Raji (cell line): Measurements from ENCODE around the gene HMCN1.

Source experiments
- POLR2A ChIP-seq: IDR thresholded peaks from 2 replicates; pipeline ENCODE4 v1.6.1; 2011; ENCODE audit warnings: low read depth, low read length, control low read depth; ENCODE audit not compliant: insufficient read depth

The HMCN1 gene

DNA sequence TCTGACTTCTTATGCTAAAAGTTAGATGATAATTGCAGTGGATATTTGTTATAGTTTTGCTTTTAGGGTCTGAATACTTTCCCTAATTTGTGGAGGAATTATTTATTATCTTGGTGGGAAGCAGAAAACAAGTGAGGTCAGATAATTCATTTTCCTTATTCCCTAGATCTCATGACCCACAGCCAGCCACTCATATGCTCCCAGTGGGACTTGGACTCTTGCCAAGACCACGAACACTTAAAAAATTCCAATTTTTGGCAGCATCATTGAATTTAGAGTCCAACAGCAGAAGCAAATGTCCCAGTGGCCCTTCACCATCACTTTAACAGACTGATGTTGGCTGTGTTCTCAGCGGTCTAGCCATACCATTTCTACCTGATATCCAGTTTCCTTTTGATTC is 204.2 kb downstream of the HMCN1 start:
- no peak for TF ChIP-seq POLR2A

DNA sequence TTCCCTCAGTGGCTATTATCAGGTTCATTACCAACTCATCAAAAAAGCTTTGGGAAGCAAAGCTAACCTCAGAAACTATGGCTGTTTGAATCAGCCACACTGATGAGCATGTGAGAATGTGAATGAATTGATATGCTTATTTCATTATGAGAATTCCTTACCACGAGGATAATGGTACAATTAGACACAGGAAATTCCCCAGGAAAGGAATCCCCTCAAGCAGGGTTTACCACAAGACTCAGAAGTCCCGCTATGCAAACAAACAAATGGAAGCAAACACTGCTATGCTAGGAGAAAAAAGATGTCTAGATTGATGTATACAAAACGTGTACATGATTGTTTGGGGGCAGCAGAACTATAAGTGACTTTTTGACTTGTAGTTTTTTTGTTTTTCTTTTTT is 205.0 kb downstream of the HMCN1 start:
- TF ChIP-seq POLR2A = no peak

DNA sequence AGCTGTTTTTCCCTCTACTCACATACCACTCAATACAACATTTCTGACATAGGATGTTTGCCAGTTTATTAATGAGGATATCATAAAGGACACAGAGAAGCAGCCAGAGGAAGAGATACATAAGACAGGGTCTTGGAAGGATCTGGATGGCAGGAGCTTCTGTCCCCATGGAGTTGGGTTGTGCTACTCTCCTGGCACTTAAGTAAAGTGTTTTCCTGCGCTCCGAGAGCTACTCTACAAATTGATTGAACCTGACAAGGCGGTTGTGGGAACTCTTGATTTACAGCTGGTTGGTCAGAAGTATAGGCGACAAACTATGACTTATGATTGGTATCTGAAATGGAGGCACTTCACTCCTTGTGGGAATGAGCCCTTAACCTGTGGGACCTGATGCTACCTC is 208.8 kb downstream of the HMCN1 start:
- TF ChIP-seq POLR2A = no peak

DNA sequence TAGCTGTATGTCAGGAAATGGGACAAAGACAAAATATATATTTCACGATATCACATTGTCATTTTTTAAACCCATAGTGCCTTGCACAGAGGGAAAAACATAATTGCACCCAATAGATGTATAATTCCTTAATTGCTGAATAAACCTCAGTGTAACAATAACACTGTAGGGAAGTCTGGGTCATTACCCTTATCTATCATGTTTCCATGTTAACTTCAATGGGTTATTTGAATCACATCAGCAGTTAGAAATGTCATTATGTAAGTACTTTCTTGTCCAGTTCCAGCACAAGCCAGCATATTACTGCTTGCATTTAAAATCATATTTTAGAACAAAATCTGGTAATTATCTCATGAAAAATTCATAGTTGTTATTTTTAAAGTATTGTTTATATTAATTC is 222.7 kb downstream of the HMCN1 start:
- no peak for TF ChIP-seq POLR2A

DNA sequence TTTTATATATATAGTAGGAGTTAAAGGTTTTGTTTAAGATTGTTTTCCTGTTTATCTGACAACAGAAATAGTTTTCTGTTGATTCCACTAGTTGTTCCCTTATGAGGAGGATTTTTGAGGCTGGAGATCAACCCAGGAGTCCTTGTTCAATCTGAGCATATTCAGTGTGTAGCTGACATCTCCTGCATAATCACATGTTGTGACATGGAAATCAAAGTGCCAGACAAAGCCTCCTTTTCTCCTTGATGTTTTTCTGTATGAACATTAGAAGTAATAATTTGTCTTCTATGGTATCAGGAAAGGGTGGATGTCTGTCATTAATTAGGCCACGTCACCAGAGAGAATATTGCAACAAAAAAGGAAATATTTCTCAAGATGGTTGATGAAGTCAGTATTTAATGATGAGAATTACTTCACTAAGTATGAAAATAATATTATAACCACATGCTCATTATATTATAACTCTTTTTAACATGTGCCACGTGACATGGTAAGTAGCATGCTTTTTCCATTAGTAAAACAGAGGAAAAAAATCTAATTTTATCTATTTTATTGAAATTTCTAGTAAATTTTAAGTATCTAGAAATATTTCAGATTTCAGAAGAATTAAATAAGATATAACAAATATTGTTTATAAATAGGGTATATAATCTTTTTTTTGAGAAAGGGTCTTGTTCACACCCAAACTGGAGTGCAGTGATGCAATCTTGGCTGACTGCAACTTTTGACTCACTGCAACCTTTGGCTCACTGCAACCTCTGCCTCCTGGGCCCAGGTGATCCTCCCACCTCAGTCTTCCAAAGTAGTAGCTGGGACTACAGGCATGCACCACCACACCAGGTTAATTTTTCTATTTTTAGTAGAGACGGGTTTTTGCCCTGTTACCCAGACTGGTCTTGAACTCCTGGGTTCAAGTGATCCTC is 223.5 kb downstream of the HMCN1 start:
- no peak for TF ChIP-seq POLR2A

DNA sequence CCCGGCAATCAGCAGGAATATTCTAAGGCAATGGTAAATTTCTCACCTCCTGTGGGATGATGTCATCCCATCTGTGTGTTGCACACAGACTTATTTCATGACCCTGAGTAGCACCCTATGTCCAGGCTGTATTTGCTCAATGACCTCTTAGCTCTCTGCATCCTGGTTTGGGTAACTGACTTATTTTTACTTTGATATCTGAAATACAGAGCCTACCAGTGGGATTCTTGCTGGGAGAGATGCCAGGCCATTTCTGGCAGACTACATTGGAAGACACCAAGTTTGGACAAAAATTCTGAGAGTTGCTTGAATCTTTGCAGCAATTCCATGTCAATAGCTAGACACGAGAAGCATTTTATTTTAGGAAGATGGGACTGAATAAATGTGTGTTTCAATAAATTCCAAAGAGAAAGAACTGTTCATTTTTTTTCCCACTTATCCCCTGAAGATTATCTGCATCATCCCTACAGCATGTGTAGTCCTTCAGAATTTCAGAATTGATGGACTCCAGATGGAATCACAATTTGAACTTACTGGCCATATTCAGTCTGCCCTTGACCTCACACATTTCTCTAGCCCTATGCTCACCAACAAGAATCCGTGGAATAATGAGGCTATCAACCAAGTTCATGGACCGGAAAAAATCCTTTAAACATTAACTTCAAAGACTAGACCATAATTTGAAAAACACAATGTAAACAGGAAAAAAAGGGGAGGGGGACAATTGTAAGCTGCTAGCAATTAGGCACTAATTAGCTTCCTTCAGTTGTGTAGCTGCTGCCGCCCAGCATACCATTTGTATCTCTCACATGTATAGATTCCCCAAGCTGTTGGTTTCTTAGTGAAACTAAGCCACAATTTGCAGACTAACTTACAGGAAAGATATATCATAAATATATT is 226.5 kb downstream of the HMCN1 start:
- TF ChIP-seq POLR2A = no peak

DNA sequence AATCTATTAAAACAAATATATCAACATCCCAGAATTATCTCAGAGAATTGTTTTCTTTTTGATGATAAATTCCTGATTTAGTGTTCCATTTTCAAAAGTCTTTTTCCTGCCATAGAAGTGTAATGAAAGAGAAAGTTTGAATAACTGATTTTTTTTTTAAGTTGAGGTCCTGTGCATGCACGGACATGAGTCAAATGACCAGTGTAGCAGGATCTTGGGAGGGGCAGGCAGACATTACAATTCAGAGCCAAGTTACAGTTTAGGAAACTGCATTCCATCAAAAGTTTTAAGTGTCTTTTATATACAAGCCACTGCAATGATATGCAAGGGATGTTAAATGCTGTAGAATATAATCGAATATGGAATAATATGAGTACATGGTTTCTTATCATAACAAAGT is 227.5 kb downstream of the HMCN1 start:
- no peak for TF ChIP-seq POLR2A

DNA sequence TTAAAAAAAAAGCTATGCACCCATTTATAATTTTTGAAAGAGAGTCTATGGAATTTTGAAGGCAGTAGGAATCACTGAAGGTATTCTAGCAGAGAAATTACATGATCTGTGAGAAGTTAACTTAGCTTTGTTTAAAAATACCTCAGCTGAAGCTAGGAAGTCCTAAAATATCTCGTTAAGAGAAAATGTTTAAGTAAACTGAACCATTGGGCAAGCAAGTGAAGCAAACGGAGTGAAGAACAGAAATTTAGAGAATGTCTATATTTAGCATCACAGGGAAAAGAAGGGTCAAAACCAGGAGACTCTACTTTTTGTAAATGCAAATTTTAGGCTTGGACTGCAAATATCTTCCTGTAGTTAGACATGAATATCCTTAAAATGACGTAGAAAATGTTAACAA is 230.8 kb downstream of the HMCN1 start:
- TF ChIP-seq POLR2A = no peak

DNA sequence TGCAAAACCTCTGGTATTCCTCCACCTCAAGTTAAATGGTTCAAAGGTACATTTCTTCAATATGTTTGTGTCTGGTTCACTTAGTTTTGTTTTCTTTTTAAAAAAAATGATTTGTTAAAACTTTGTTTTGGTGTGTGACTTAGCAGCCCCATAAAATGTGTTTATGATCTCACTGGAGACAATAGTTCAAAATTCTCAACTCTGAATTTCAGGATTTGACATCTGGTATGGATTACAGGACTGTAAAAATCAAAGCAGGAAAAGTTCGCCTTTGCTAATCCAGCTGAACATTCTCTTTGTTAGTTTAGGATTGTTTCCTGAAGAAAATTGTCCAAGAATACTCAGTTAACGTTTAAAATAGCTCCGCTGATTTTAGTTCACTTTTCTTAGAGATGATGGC is 231.7 kb downstream of the HMCN1 start:
- no peak for TF ChIP-seq POLR2A

DNA sequence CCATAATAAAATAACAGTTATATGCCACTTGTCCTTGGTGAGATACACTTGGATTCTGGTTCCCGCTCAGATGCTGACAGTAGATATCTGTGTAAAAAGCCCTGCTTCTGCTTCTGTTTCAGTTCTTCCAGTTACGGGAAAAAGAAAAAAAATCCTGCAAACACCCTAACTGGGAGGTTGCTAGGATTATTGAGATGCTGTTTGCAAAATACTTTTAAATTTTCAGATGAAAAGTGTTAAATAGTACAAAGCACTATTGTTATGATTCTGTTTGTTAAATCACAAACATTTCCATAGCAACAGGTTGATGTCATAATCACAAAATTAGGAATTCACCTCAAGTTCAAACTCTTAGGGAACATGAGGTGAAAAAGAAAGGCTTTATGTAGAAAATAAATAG is 232.3 kb downstream of the HMCN1 start:
- TF ChIP-seq POLR2A = no peak

DNA sequence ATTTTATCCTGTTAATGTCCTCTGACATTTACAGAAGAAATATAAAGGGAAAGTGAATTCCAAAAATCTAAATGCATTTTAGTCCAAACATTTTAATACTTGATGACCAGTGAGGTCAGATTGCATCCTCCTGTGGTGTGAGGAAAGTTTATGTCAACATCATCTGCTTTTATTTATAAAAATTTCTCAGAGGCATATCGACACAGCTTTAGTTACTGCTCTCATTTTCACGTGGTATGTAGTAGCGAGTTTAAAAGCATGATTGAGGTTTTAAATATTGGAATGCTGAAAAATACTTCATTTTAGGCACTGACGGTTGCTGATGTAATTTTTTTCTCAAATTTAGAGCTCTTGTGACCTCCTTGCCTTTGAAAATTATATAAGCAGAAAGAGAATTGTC is 234.8 kb downstream of the HMCN1 start:
- TF ChIP-seq POLR2A = no peak

DNA sequence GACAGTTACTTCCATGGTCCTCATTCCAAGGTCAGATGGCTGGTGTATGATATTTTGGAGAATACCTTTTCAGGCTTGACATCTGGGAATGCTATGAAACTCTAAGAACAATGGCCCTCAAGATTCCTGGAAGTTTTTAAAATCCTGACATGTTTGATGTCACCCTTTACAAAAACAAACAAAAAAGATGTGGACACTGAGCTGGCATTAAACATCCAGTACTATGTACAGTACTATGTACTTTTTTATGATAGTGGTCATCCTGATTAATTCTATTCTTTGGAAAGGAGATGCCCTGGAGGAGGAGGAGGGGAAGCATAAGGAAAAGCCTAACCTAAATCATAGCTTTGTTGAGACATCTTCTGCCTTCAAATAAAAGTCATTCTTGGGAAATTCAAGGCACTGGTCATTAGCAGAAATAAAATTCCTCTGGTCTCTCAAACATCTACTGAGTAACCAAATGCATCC is 235.4 kb downstream of the HMCN1 start:
- TF ChIP-seq POLR2A = no peak

DNA sequence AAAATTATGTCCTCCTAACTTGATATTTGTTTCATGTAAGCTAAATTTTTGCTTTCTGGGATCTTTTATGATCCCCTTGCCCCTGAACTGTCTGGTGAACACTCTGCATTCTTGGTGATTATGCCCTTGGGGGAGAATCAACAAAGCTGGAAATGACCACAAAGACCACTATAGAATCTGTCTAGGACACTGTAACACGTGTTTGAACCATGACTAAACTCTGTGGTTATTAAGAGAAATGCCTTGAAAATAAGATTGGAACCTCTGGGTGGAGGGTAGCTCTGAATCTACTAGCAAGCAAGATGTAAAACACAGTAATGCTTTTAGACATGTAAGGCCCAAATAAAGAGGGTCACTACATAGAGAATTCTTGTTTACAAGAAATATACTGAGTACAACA is 237.5 kb downstream of the HMCN1 start:
- no peak for TF ChIP-seq POLR2A

DNA sequence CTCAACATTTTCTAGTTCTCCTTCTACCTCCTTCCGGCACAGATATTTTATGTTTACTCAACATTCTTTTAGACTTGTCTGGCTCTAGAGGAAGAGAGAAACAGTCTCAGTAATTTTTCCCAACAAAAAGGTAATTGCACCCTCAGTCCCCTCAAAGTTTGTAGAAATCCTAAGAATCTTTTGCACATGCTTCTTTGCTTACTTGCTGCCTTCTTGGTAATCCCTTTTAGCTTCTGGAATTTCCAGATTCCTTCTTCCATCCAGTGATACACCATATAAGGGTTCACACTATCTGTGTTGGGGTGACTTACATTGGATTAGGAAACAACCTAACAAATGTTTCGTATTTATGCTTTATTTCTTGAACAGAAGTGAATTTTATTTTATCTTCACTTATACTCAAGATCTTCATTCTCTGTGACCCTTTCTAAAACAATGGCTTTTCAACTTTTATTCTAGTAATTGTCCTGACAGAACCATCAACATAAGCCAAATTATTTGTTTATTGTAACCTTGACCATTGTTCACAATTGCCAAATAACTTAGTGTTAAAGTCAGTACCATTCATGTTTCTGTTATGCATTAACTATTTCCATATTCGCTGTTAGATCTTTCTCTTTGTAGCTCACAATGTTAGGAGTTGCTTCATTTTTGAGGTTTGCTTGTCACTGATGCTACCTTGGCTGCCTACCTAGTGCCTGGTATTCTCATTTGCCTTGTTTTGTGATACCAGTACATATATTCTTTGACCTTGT is 238.1 kb downstream of the HMCN1 start:
- no peak for TF ChIP-seq POLR2A

DNA sequence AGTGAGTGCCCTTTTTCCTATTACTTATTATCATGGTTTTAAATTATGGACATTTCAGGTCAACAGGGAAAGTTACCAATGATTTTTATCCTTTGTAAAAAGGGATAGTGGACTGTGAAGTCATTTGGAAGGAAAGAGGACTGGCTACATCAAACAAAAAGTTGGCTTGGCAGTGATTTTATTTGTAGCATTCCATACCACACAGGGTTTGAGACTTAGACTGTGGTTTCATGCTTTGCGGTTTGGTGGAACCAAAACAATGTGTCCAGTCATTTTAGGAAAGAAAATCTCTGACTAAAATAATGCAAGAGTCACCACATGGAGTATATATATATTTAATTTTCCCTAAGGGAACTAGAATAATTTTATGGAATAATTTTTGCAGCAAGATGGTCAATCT is 239.5 kb downstream of the HMCN1 start:
- TF ChIP-seq POLR2A = no peak
